Measurements from ENCODE around the gene RAD51B. TPM values are rescaled to one million over a fixed set of nuclear protein-coding genes. Genes with fewer than 3 reads are reported as not detected.
A peak's percentile ranks its signal among the peaks of the same experiment; 100 is the strongest.

Gene RAD51B
- total RNA-seq, 4 donors from 2014 or later = 6.2 to 39.9 (median 12.9) TPM

DNA sequence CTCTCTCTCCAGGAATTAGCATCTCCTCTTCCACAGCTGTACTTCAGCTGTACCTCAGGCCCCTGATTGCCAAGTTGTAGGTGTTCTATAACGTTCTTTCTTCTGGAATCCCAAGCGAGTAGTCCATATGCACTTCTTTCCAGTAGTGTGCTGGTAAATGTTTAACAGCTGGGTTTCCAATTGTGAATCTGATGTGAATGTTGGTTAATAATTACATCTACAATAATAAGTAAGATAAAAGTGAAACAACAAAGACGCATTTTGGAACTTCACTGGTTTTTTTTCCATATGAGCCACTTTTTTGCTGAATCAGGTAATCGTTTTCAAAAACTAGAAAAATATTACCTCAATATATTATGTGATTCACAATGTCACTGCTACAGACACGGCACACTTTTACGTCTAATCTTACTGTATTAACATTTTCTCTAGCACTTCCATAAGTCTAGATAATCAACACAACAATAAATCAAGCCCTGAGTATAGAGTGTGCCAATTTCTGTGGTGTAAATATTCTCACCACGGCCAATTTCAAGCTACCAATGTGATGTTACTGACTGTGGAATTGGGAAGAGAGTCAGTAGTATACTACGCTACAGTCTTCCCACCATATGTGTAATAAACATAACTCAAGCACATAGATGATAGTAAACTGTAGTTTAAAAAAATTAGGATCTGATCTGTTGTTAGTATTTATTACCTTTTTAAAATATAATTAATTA lies 860.3 kb downstream of the RAD51B start:
- Histone ChIP-seq H3K9me3 (no peaks in the 10 kb centered on the region), H3K4me1 (peaks cover 64 to 97% (median 81%) of the 10 kb centered on the region in 3 donors), H3K36me3 (no peaks in the 10 kb centered on the region), H3K27ac (peak overlapping the region in 3 of 4 donors; percentile 86 to 93 (median 87)), H3K27me3 (no peaks in the 10 kb centered on the region), H3K4me3 (no peak overlapping the region)
- no peak for TF ChIP-seq POLR2A (IDR thresholded peaks at IDR 0.05)
- TF ChIP-seq, protein P1, sequence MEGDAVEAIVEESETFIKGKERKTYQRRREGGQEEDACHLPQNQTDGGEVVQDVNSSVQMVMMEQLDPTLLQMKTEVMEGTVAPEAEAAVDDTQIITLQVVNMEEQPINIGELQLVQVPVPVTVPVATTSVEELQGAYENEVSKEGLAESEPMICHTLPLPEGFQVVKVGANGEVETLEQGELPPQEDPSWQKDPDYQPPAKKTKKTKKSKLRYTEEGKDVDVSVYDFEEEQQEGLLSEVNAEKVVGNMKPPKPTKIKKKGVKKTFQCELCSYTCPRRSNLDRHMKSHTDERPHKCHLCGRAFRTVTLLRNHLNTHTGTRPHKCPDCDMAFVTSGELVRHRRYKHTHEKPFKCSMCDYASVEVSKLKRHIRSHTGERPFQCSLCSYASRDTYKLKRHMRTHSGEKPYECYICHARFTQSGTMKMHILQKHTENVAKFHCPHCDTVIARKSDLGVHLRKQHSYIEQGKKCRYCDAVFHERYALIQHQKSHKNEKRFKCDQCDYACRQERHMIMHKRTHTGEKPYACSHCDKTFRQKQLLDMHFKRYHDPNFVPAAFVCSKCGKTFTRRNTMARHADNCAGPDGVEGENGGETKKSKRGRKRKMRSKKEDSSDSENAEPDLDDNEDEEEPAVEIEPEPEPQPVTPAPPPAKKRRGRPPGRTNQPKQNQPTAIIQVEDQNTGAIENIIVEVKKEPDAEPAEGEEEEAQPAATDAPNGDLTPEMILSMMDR (IDR thresholded peaks at IDR 0.05) = no peak
- no peak for DNase-seq
- WGBS, 2 donors = 70 to 77% methylated on average over 8 of the region's 8 CpGs
- intact Hi-C loops (cut with DNase I) = loop anchor here (5.0 to 10.0 kb wide), 2 partner anchors 107 to 135 kb away; no protein-coding TSS in a partner anchor

DNA sequence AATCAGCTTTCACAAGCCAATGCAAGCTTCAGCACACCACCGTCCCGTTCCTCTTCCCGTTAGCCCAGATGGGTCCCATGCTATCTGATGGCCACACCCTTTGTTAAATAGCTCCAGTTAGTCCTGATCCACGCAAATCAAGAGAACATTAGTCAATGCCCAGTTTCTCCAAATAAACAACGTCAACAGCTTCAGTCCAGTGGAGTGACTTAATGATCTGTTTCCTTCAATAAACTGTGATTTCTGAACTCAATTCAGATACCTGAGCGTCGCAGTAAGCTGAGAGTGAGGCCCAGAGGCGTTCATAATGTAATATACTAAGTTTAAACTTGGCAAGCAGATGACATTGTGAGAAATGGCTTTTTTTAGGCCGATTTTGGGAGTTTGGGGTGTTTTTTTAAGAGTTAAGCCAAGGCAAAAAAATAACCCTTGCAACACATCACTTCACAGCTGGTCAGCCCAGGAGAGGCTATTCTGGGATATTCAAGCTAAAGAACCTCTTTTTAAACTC lies 861.0 kb downstream of the RAD51B start:
- Histone ChIP-seq H3K27ac (peak overlapping the region; percentile 70 to 93 (median 86)), H3K4me1 (peaks cover 63 to 97% (median 80%) of the 10 kb centered on the region in 3 donors), H3K9me3 (no peaks in the 10 kb centered on the region), H3K27me3 (no peaks in the 10 kb centered on the region), H3K36me3 (no peaks in the 10 kb centered on the region), H3K4me3 (no peak overlapping the region)
- DNase-seq = no peak
- intact Hi-C loops (cut with DNase I) = no loop called here
- 30 to 34% methylated on average over 9 of the region's 9 CpGs for WGBS, 2 donors
- TF ChIP-seq, protein P1 (IDR thresholded peaks at IDR 0.05) = no peak
- TF ChIP-seq POLR2A (IDR thresholded peaks at IDR 0.05) = no peak

DNA sequence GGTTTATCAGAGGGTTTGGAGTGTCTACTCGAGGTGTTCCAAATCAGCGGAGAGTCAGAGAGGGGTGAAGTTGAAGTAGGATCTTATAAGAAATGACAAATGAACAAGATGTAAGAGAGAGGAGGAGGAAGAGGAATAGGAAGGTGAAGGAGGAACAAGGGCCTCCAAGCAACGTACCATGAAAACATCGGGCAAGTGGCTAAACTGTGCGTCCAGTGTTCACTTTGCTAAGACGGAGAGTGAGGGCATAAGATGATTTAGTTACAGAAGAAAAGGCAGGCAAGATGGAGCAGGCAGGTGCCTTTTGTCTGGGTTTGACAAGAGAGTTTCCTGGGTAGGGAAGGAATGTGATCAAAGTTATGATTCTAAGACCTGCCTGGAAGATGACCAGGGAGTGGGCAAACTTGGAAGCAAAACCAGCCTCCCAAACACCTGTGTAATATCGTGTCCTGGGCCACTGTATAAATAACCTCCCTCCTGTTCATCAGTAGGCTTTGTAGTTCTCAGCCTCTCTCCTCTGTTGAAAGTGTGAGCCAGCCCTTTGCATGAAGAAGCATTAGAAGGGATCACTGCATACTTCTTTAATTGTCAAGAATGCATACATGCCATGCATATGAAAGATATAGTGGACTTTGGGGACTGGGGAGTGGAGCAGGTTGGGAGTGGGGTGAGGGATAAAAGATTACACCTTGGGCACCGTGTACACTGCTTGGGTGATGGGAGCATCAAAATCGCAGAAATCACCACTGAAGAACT lies 861.9 kb downstream of the RAD51B start:
- Histone ChIP-seq H3K36me3 (no peaks in the 10 kb centered on the region), H3K4me1 (peaks cover 55 to 97% (median 78%) of the 10 kb centered on the region in 3 donors), H3K27me3 (no peaks in the 10 kb centered on the region), H3K9me3 (no peaks in the 10 kb centered on the region), H3K4me3 (no peak overlapping the region), H3K27ac (peak overlapping the region; percentile 70 to 93 (median 86))
- TF ChIP-seq, protein P1 (IDR thresholded peaks at IDR 0.05) = no peak
- no peak for TF ChIP-seq POLR2A (IDR thresholded peaks at IDR 0.05)
- 57 to 59% methylated on average over 9 of the region's 9 CpGs for WGBS, 2 donors
- DNase-seq = no peak
- intact Hi-C loops (cut with DNase I) = no loop called here

DNA sequence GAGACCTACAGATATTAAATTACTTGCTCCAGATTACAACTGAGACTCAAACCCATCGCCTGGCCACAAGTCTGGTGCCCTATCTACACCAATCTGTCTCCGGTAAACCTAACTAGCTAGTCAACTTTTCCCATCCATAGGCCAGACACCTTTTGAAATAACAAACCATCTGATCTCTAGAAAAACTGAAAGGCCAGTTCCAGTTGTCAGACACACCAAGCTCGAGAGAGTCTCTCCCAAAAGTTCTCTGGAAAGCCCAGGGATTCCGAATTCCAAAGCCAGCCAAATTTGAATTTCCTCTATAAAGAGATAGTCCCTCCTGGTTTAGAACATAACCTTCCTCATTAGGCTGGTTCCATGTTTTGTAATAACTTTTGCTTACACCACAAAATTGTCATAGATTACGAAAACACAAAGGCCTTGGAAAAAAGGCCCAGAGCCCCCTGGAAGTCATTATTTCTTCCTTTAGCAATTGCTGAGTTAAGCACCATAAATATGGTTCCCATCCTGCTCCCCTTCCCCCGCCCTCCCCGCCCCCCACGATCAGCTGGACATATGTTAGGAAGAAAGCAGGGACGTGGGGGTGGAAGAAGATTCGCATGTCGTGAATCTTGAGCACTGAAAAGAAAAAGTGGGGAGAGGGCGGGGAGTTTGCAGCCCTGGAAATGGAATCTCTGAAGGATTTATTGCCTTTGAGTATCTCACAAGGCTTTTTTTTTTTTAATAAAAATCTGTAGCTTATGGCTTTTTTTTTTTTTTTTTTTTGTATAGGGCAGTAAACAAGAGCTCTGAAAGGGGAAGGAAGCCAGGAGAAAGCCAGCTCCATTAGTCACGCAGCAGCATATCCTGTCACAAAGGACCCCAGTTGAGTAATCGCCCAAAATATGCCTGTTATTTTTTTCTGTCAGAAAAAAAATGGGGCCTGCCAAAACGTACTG lies 862.9 kb downstream of the RAD51B start:
- no peak for DNase-seq
- Histone ChIP-seq H3K27ac (peak overlapping the region; percentile 70 to 93 (median 86)), H3K4me3 (no peak overlapping the region), H3K9me3 (no peaks in the 10 kb centered on the region), H3K36me3 (no peaks in the 10 kb centered on the region), H3K27me3 (no peaks in the 10 kb centered on the region), H3K4me1 (peaks cover 45 to 90% (median 71%) of the 10 kb centered on the region in 3 donors)
- TF ChIP-seq, protein P1 (IDR thresholded peaks at IDR 0.05) = no peak
- no peak for TF ChIP-seq POLR2A (IDR thresholded peaks at IDR 0.05)
- intact Hi-C loops (cut with DNase I) = no loop called here
- WGBS, 2 donors = 25 to 31% methylated on average over 13 to 15 of the region's 15 CpGs
